HTR-8/SVneo (cell line): ENCODE measurements around the gene BFSP1.
A peak's percentile ranks its signal among the peaks of the same experiment; 100 is the strongest.

Source experiments
- DNase-seq: peaks from one replicate; pipeline ENCODE4 v3.0.0; 2011; ENCODE audit warnings: low spot score, mixed read lengths; ENCODE audit not compliant: insufficient read length
- FAIRE-seq: peaks from 2 replicates; lab custom pipeline; 2011; peaks lifted over from hg19 to GRCh38; lab: Jason Lieb, UNC

The BFSP1 gene

GRCh38 chr20:17530716-17531664 lies at the start of gene BFSP1:
BFSP1 (minus strand) TSS chr20:17531379; CDS start chr20:17531329, 50 bp downstream.
- FAIRE-seq (peak; percentile 72), DNase-seq (peak; percentile 48)

GRCh38 chr20:17580895-17581294 lies 49.7 kb upstream of the BFSP1 start:
- FAIRE-seq: no peak
- DNase-seq: no peak

DNA sequence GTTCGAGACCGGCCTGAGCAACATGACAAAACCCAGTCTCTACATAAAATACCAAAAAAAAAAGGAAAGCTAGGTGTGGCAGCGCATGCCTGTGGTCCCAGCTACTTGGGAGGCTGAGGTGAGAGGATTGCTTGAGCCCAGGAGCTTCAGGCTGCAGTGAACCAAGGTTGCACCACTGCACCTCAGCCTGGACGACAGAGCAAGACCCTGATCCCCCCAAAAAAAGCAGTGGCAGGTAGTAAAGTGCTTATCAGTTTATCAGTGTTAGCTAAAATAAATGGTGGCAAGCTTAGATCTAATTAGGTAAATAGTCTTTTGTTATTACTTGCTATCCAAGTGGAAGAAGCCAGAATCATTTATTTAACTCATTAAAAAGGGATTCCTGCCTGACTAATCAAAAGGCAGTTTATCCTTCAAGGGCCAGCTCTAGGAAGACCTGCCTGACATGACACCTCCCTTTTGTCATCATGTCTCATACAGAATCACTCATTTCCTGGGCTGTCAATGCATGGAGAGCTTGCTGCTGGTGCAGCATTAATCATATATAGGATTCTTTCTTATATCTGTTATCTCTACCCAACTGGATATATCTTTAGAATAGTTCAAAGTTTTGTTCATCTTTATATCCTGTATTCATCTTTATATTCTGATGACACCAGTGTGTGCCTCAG lies 48.3 kb upstream of the BFSP1 start:
- FAIRE-seq (no peak), DNase-seq (no peak)

DNA sequence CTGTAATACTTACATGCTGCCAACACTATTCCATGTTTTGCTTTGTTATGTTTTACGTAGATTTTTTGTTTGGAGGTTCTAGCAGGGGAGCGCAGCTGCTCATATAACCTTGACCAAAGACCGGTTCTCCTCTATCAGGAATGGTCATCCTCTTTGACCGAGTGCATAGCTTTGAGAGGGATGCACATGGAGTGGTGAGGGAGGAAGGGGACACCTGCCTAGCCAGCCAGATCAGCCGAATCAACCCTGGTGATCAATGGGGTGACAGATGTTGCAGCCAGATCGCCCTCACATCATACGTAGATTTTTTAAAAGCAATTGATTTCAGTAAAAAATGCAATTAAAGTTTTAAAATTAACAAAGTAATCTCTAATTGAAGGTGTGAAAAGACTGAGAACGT lies 45.0 kb upstream of the BFSP1 start:
- DNase-seq (no peak), FAIRE-seq (no peak)

DNA sequence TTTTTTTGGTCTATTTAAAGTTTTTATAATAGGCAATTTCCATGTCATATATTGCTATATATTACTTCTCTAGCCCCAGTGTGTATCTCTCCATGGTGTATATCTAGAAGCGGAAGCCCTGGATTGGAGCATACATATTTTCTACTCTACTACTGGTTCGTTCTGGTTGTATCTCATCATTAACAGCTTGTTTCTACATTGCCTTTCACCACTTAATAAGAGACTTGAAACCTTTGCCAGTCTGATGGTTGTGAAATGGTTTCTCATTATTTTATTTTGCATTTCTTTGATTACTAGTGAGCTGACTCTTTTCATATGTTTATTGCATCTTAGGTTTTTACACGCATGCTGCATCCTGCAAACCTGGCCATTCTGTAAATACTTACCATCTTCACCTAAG lies 42.3 kb upstream of the BFSP1 start:
- no peak for DNase-seq
- no peak for FAIRE-seq

- FAIRE-seq: no peak
- no peak for DNase-seq
Observed at GRCh38 chr20:17572034-17572638, 41.0 kb upstream of the BFSP1 start.

DNA sequence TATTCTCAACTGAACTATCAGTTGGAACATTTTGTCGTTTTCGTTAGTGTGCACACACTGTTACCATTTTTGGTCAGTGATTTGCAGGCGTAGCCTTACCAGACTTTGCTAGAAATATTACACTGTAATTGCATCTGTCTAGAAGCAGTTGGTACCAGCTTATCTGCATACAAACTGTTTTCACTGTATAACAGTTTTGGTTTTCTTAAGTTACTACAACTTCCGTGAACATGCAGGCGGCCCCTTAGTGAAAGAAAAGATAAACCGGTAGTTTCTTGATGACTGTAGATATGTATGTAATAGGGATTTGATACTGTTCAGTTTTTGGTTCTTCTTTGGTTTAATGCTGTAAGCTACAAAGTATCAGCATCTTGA lies 40.0 kb upstream of the BFSP1 start:
- FAIRE-seq (no peak), DNase-seq (no peak)

DNA sequence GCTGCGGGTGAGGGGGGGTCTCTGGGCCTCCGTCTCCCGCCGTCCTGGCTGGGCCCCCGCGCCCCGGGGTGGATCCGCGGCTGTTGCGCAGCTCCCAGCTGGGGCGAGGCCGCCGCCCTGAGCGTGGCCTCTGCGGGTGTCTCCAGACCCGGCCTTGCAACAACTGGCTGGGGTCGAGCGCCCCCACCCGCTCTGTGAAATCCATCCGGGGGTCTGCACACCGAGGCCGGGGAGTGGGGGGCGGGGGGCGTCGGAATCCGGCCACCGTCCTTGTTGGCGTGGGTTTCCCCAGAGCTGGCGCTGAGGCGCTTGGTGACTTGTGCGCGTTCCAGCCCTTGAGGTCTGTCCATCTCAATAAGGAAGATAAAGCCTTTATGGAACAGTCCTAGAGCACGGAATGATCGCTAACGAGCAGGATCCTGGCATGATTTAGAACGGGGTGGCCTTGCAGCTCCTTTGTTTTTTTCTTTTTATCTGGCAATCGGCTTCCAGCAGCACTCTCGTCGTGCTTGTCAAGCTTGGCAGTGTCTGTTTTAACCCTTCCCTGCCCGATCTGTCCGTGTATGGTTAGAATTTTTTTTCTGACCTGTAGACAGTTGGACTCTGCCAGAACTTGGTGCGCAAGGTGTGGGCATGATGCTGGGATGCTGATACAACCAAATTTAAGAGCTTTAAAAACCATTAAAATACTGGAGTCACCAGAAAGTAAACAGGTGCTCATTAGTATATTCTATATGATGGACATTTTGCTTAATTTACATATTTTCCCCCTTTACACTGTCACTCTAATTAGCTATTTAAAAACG lies 39.4 kb upstream of the BFSP1 start:
- no peak for DNase-seq
- FAIRE-seq: no peak

DNA sequence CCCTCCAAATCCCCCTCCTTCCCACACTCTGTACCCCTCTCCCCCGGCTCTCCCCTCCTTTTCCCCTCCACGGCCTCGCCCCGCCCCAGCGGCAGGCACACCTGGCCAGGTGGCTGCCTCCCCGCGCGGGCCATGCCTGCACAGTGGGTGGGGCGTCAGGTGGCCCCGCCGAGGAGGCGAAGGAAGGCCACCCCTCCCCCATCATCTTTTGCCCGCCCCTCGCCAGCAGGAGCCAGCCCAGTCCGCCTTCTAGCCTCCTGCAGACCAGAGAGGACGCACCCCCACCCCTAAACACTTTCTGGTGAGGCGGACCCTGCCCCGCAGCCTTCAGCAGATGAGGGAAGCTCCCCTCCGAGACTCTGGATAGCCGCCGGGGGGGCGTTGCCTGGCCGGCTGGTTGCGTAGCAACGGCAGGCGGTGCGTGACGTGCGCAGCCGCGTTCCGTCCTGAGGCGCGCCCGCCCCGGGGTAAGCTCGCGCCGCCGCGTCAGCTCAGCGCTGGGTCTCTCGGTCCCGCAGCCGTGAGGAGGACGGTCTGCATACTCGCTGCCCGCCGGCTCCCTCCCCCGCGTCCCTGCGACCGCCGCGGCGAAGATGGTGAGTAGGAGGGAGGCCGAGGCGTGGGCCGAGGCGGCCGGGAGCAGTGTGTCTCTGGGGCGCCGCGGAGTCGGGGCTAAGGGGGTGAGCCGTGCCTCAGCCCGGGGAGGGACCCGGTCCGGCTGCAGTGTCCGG lies 38.6 kb upstream of the BFSP1 start, which contains the start of gene DSTN:
Gene DSTN (plus strand): TSS at position 460 of the 731 bp plus-strand sequence. CDS start 134 bp downstream, at position 594.
- peak; percentile 93 for FAIRE-seq

GRCh38 chr20:17568972-17569521 lies 37.9 kb upstream of the BFSP1 start:
- DNase-seq (peak; percentile 79), FAIRE-seq (peak; percentile 13)

More for the DNA sequence above, 38.6 kb upstream of the BFSP1 start, which contains the start of gene DSTN:
- peak; percentile 91 for DNase-seq

DNA sequence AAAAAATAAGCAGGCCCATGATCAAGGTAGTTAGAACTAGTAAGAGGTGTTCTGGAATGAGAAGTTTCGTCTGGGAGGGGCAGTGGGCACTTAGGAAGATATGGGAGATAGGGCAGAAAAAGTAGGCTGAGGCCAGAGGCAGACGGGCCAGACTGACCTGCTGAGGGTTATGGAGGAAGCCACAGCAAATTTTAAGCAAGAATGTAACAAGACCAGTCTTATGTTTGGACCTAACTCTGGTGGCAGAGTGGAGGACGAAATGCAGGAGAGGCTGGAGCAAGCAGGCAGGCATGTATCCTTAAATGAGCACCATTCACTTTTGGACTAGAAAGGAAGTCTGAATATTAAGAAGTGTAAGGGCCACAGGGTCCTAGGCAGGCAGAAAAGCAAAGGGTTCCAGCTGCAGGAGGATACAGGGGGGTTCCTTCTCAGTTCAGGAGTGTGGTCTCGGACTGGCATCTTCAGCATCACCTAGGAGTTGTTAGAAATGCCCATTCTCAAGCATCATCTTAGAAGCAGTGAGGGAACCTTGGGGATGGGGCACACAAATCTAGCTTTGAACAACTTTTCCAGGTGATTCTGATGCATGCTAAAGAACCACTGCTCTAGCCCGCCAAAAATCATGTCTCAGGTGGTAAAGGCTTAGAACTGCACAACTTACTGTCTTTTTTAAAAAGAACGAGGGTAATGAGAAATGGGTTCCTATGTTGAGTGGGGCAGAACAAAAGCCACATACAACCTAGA lies 37.0 kb upstream of the BFSP1 start:
- FAIRE-seq: no peak

DNA sequence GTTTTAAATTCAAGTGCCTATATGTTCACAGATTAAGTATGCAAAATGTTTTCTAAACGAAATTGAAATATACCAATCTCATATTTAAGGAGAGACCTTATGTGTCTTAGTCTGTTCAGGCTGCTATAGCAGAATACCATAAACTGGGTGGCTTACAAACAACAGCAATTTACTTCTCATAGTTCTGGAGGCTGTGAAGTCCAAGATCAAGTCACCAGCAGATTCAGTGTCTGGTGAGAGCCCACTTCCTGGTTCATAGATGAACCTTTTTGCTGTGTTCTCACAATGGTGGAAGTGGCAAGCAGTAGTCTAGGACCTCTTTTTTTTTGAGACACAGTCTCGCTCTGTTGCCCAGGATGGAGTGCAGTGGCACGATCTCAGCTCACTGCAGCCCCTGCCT lies 35.2 kb upstream of the BFSP1 start:
- DNase-seq: no peak
- FAIRE-seq: no peak

More for the DNA sequence above, 37.0 kb upstream of the BFSP1 start:
- DNase-seq: no peak

GRCh38 chr20:17565169-17565845 lies 34.1 kb upstream of the BFSP1 start:
- DNase-seq: no peak
- FAIRE-seq: no peak

DNA sequence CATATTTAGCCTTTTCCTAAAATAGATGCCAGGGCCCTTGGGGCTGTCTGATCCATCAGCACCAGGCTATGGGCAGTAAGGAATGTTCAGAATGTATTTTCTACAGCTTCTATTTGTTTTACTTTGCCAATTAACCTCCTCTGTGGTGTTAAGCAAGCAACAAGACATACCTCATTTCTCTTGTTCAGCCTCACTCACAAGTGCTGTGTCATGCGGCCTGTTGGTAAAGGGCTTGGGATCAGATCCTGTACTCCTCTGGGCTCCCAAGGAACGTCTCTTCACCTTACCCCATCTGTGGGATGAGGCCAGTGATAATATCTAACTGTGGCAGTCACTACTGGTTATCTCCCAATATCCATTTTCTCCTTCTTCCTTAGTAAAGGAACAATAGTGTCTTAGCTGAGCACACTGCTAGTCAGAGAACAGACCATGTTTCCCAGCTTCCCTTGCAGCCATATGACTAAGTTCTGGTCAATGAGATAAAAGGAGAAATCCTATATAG lies 31.7 kb upstream of the BFSP1 start:
- DNase-seq: no peak
- FAIRE-seq: no peak

- FAIRE-seq: no peak
- no peak for DNase-seq
Observed at GRCh38 chr20:17560344-17561074, 29.3 kb upstream of the BFSP1 start.

- DNase-seq (no peak), FAIRE-seq (no peak)
Observed at GRCh38 chr20:17559338-17559737, 28.2 kb upstream of the BFSP1 start.

DNA sequence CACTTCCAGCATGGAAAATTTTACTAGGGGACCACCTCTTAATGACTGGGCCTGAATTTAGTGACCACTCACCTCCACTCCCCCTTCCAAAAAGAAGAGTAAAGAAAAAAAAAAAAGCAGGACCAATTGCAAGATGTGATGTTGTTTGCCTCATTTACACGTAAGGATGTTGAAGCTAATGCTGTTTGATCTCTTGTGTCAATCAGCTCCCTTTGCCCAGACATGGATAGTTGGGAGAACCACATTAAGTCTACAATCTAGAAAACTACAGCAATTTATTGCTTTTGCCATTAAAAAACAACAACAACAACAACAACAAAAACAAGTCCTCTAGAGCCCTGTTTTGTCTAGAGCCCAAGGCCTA lies 27.7 kb upstream of the BFSP1 start:
- DNase-seq (no peak), FAIRE-seq (no peak)
